HEK293 (cell line): ENCODE data around the gene TYSND1.

Source experiments
- CTCF ChIA-PET: fragments of 350-600 bp; formaldehyde crosslinking; extraction: SDS; loops from one replicate; lab custom pipeline; 2021; ENCODE audit warnings: antibody characterized with exemption; lab: Yijun Ruan, JAX
- POLR2A ChIA-PET: fragments of 300-600 bp; formaldehyde crosslinking; extraction: SDS; loops from one replicate; lab custom pipeline; 2020; ENCODE audit warnings: antibody characterized with exemption, inconsistent platforms; lab: Yijun Ruan, JAX
- H3K27ac ChIP-seq: fragments of 200-500 bp; sonication (Bioruptor generic); 2 replicates; pipeline ENCODE4 v1.5.1; 2014; ENCODE audit warnings: low read depth, low read length, control low read depth, inconsistent platforms; ENCODE audit errors: extremely low read depth
- H3K36me3 ChIP-seq, 2 experiments: fragments of 200-500 bp in 1 of 2; sonication (Bioruptor generic) in 1 of 2; 1 replicate in 1 of 2; 2 replicates in 1 of 2; pipeline ENCODE4 v1.5.1; 2014 to 2017; ENCODE audit warnings: inconsistent platforms in 2 of 2, low read length in 2 of 2; ENCODE audit not compliant: control insufficient read depth in 2 of 2, insufficient read depth in 1 of 2
- H3K4me1 ChIP-seq: fragments of 200-500 bp; sonication (Bioruptor generic); 2 replicates; pipeline ENCODE4 v1.5.1; 2014; ENCODE audit warnings: mild to moderate bottlenecking, low read length, inconsistent platforms; ENCODE audit not compliant: control insufficient read depth, insufficient read depth
- H3K4me3 ChIP-seq: 2 replicates; pipeline ENCODE4 v1.5.1; 2011; ENCODE audit warnings: low read depth, mild to moderate bottlenecking, control low read depth, low read length, moderate library complexity
- H3K9me3 ChIP-seq: fragments of 200-500 bp; sonication (Bioruptor generic); 2 replicates; pipeline ENCODE4 v1.5.1; 2014; ENCODE audit warnings: low read depth, low read length, inconsistent platforms; ENCODE audit not compliant: control insufficient read depth, insufficient read depth
- EGR2 ChIP-seq: fragments of 450-650 bp; formaldehyde crosslinking; IDR thresholded peaks from 2 replicates; pipeline ENCODE4 v1.5.1; 2016; ENCODE audit warnings: low read depth, missing biosample characterization, missing genetic modification characterization
- GLIS1 ChIP-seq: fragments of 450-650 bp; formaldehyde crosslinking; IDR thresholded peaks from 2 replicates; pipeline ENCODE4 v1.5.1; 2016; ENCODE audit warnings: missing biosample characterization, missing genetic modification characterization
- GLIS2 ChIP-seq: fragments of 450-650 bp; formaldehyde crosslinking; IDR thresholded peaks from 2 replicates; pipeline ENCODE4 v1.5.1; 2016; ENCODE audit warnings: missing biosample characterization, missing genetic modification characterization
- PRDM10 ChIP-seq: fragments of 450-650 bp; formaldehyde crosslinking; IDR thresholded peaks from 2 replicates; pipeline ENCODE4 v1.5.1; 2016; ENCODE audit warnings: missing biosample characterization, missing genetic modification characterization
- ZIC2 ChIP-seq: fragments of 450-650 bp; formaldehyde crosslinking; IDR thresholded peaks from 2 replicates; pipeline ENCODE4 v1.5.1; 2016; ENCODE audit warnings: missing biosample characterization, missing genetic modification characterization
- ZNF335 ChIP-seq: fragments of 450-650 bp; formaldehyde crosslinking; conservative IDR thresholded peaks from 2 replicates; pipeline ENCODE4 v1.5.1; 2016; ENCODE audit warnings: missing biosample characterization, missing genetic modification characterization
- ZNF398 ChIP-seq: fragments of 450-650 bp; formaldehyde crosslinking; IDR thresholded peaks from 2 replicates; pipeline ENCODE4 v1.5.1; 2017; ENCODE audit warnings: missing biosample characterization, missing genetic modification characterization
- ZNF423 ChIP-seq: fragments of 450-650 bp; formaldehyde crosslinking; IDR thresholded peaks from 2 replicates; pipeline ENCODE4 v1.5.1; 2016; ENCODE audit warnings: missing biosample characterization, missing genetic modification characterization
- ZNF433 ChIP-seq: fragments of 450-650 bp; formaldehyde crosslinking; IDR thresholded peaks from 2 replicates; pipeline ENCODE4 v1.5.1; 2016; ENCODE audit warnings: missing biosample characterization, missing genetic modification characterization, low read depth
- TF ChIP-seq, protein P1 (sequence below): fragments of 450-650 bp; formaldehyde crosslinking; IDR thresholded peaks from 2 replicates; pipeline ENCODE4 v1.5.1; 2016; ENCODE audit warnings: missing biosample characterization, missing genetic modification characterization, borderline replicate concordance

The TYSND1 gene

DNA sequence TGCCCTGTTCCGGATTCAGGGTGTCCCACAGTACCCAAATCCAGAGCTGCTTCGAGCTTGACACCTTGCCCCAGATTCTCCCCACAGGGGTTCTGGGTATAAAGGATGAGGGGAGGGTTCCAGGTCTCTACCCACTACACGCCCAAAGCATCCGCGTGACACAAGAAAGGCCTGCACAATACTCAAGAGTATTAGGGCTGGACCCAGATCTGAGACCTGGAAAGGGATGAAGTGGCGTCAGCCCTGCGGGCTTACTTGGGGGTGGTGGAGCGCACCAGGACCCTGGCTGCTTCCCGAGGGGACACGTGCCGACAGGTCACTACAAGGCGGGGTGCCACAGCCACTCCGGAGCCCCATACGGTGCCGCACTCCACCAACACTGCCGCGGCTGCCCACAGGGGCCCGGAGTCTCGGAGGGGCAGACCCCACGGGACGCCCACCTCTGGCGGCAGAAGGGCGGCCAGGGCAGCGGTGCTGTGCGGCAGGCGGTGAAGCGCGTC, 1.3 kb downstream of the TYSND1 start:
- ChIA-PET POLR2A (interaction anchor here (0.8 to 3.6 kb wide), 9 partner anchors 9 to 260 kb away, joined by 3 to 81 read pairs (median 17); partner anchors contain the start of genes EIF4EBP2, MACROH2A2, PPA1 and SAR1A), CTCF (interaction anchor here (0.6 to 3.8 kb wide), 11 partner anchors 9 to 249 kb away, joined by 3 to 63 read pairs (median 3); partner anchors contain the start of gene SAR1A)
- H3K36me3 ChIP-seq: peaks cover 6 to 31% of the 10 kb centered on the region in 2 experiments; a peak in 2 of 3 replicates

GRCh38 chr10:70144372-70145110, 2.0 kb downstream of the TYSND1 start:
- Histone ChIP-seq H3K4me3 (no peak overlapping the region), H3K9me3 (no peaks in the 10 kb centered on the region), H3K27ac (no peak overlapping the region), H3K36me3 (peaks cover 4 to 27% of the 10 kb centered on the region in 2 experiments; a peak in 2 of 3 replicates), H3K4me1 (peaks cover 6% of the 10 kb centered on the region; the same call in 1 of the 2 replicates)
- CTCF ChIA-PET: interaction anchor here (0.6 to 3.8 kb wide), 13 partner anchors 8 to 345 kb away, joined by 3 to 63 read pairs (median 3); partner anchors contain the start of gene SAR1A
- TF ChIP-seq PRDM10 (tag by site-specific recombination): peak; percentile 67
- TF ChIP-seq, protein P1, sequence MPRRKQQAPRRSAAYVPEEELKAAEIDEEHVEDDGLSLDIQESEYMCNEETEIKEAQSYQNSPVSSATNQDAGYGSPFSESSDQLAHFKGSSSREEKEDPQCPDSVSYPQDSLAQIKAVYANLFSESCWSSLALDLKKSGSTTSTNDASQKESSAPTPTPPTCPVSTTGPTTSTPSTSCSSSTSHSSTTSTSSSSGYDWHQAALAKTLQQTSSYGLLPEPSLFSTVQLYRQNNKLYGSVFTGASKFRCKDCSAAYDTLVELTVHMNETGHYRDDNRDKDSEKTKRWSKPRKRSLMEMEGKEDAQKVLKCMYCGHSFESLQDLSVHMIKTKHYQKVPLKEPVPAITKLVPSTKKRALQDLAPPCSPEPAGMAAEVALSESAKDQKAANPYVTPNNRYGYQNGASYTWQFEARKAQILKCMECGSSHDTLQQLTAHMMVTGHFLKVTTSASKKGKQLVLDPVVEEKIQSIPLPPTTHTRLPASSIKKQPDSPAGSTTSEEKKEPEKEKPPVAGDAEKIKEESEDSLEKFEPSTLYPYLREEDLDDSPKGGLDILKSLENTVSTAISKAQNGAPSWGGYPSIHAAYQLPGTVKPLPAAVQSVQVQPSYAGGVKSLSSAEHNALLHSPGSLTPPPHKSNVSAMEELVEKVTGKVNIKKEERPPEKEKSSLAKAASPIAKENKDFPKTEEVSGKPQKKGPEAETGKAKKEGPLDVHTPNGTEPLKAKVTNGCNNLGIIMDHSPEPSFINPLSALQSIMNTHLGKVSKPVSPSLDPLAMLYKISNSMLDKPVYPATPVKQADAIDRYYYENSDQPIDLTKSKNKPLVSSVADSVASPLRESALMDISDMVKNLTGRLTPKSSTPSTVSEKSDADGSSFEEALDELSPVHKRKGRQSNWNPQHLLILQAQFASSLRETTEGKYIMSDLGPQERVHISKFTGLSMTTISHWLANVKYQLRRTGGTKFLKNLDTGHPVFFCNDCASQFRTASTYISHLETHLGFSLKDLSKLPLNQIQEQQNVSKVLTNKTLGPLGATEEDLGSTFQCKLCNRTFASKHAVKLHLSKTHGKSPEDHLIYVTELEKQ (tag by site-specific recombination): no peak
- TF ChIP-seq ZNF433 (tag by site-specific recombination): no peak
- TF ChIP-seq, all 188 proteins: peak for 1
- POLR2A ChIA-PET: interaction anchor here (0.9 to 3.6 kb wide), 3 partner anchors 25 to 260 kb away, joined by 3 to 81 read pairs (median 18); partner anchors contain the start of genes EIF4EBP2 and SAR1A

More for the DNA sequence above, 1.3 kb downstream of the TYSND1 start:
- 0 out of 2 replicates have a peak, but pooled peaks have one; percentile 37 for TF ChIP-seq ZNF398
- TF ChIP-seq ZNF423 (tag by site-specific recombination): no peak
- 0 out of 2 replicates have a peak, but pooled peaks have one; percentile 67 for TF ChIP-seq EGR2 (tag by site-specific recombination)
- TF ChIP-seq ZIC2 (tag by site-specific recombination): peak; percentile 98
- no peak for TF ChIP-seq ZNF335
- TF ChIP-seq GLIS2 (tag by site-specific recombination): peak; percentile 95
- TF ChIP-seq GLIS1 (tag by site-specific recombination): peak; percentile 29; the same call in 1 of the 2 replicates
- peaks cover 6% of the 10 kb centered on the region; the same call in 1 of the 2 replicates for H3K4me1 ChIP-seq
- H3K27ac ChIP-seq: peak overlapping the region; percentile 84; the same call in 1 of the 2 replicates
- peak overlapping the region; percentile 64 for H3K4me3 ChIP-seq
- no peaks in the 10 kb centered on the region for H3K9me3 ChIP-seq
